WTC11 (cell line): ENCODE measurements around the gene HPN. TPM values are rescaled to one million over a fixed set of nuclear protein-coding genes. Genes with fewer than 3 reads are reported as not detected.

Experiments used
- ATAC-seq: fragments of 200-7000 bp; cut with Tn5 transposase; 2 replicates; pipeline ENCODE4 v1.10.0; 2021; ENCODE audit warnings: mild to moderate bottlenecking, moderate library complexity
- CTCF ChIA-PET: fragments of 300-600 bp; sonication (Branson Sonifier 250); formaldehyde crosslinking; loops from one replicate; lab custom pipeline; 2021; ENCODE audit warnings: antibody characterized with exemption; lab: Charles Lee
- POLR2A ChIA-PET: fragments of 350-600 bp; sonication (Branson Sonifier 250); formaldehyde crosslinking; loops from one replicate; lab custom pipeline; 2021; ENCODE audit warnings: antibody characterized with exemption; lab: Charles Lee
- DNase-seq: peaks from one replicate; pipeline ENCODE4 v3.0.0; 2021; ENCODE audit warnings: low spot score
- H3K27ac Mint-ChIP-seq: 2 replicates; pipeline ENCODE4 v1.8.0; 2021; ENCODE audit warnings: mixed read lengths
- H3K27me3 Mint-ChIP-seq: 2 replicates; pipeline ENCODE4 v1.8.0; 2021; ENCODE audit warnings: low read depth, mild to moderate bottlenecking, moderate library complexity, mixed read lengths
- H3K36me3 Mint-ChIP-seq: 2 replicates; pipeline ENCODE4 v1.8.0; 2021; ENCODE audit warnings: mixed read lengths
- H3K4me1 Mint-ChIP-seq: 2 replicates; pipeline ENCODE4 v1.8.0; 2022; ENCODE audit warnings: mixed read lengths
- H3K4me3 Mint-ChIP-seq: 2 replicates; pipeline ENCODE4 v1.8.0; 2021; ENCODE audit warnings: mild to moderate bottlenecking, moderate library complexity, mixed read lengths
- H3K9me3 Mint-ChIP-seq: 2 replicates; pipeline ENCODE4 v1.8.0; 2021; ENCODE audit warnings: mixed read lengths
- ATF1 ChIP-seq: sonication (generic); formaldehyde crosslinking; IDR thresholded peaks from 2 replicates; pipeline ENCODE4 v1.8.1; 2023; ENCODE audit warnings: mild to moderate bottlenecking, moderate library complexity, missing genetic modification reagents
- CBFB ChIP-seq: sonication (generic); formaldehyde crosslinking; IDR thresholded peaks from 2 replicates; pipeline ENCODE4 v1.8.1; 2022; ENCODE audit warnings: mild to moderate bottlenecking, low read depth, missing genetic modification reagents
- ELF4 ChIP-seq: sonication (generic); formaldehyde crosslinking; IDR thresholded peaks from 2 replicates; pipeline ENCODE4 v1.8.1; 2022; ENCODE audit warnings: low read depth, mild to moderate bottlenecking, moderate library complexity, missing genetic modification reagents
- ETV6 ChIP-seq: sonication (generic); formaldehyde crosslinking; IDR thresholded peaks from 2 replicates; pipeline ENCODE4 v1.8.1; 2022; ENCODE audit warnings: mild to moderate bottlenecking, missing genetic modification reagents
- GABPB1 ChIP-seq: sonication (generic); formaldehyde crosslinking; IDR thresholded peaks from 2 replicates; pipeline ENCODE4 v1.8.1; 2023; ENCODE audit warnings: mild to moderate bottlenecking, missing genetic modification reagents
- IRF2 ChIP-seq: sonication (generic); formaldehyde crosslinking; IDR thresholded peaks from 2 replicates; pipeline ENCODE4 v1.8.0; 2022; ENCODE audit warnings: low read depth, missing genetic modification reagents, borderline replicate concordance
- JAZF1 ChIP-seq: fragments of 250-450 bp; sonication (Bioruptor Pico); IDR thresholded peaks from 2 replicates; pipeline ENCODE4 v1.9.0; 2021; ENCODE audit warnings: moderate library complexity, mild to moderate bottlenecking, inconsistent platforms
- NFYB ChIP-seq: sonication (generic); formaldehyde crosslinking; conservative IDR thresholded peaks from 2 replicates; pipeline ENCODE4 v1.8.0; 2022; ENCODE audit warnings: low read depth, missing genetic modification reagents
- OVOL2 ChIP-seq: fragments of 250-450 bp; sonication (Bioruptor Pico); IDR thresholded peaks from 2 replicates; pipeline ENCODE4 v1.9.0; 2021; ENCODE audit warnings: mild to moderate bottlenecking, borderline replicate concordance
- ZNF121 ChIP-seq: sonication (generic); formaldehyde crosslinking; IDR thresholded peaks from 2 replicates; pipeline ENCODE4 v1.8.0; 2023; ENCODE audit warnings: missing genetic modification reagents
- ZNF317 ChIP-seq: sonication (generic); formaldehyde crosslinking; IDR thresholded peaks from 2 replicates; pipeline ENCODE4 v1.8.1; 2023; ENCODE audit warnings: low read depth, mild to moderate bottlenecking, moderate library complexity, missing genetic modification reagents, borderline replicate concordance
- total RNA-seq: library from RNA; stranded (reverse); gene quantifications from 3 replicates; pipeline ENCODE4 v1.2.3, GENCODE V29; 2021
- TF ChIP-seq, protein P1 (sequence below): sonication (generic); formaldehyde crosslinking; IDR thresholded peaks from 2 replicates; pipeline ENCODE4 v1.8.0; 2022; ENCODE audit warnings: mild to moderate bottlenecking, missing genetic modification reagents
- TF ChIP-seq, protein P2 (sequence below): fragments of 250-450 bp; sonication (Bioruptor Pico); IDR thresholded peaks from 2 replicates; pipeline ENCODE4 v1.8.0; 2021; ENCODE audit warnings: mild to moderate bottlenecking
- TF ChIP-seq, protein P3 (sequence below): sonication (generic); formaldehyde crosslinking; IDR thresholded peaks from 2 replicates; pipeline ENCODE4 v1.8.1; 2023; ENCODE audit warnings: mild to moderate bottlenecking, missing genetic modification reagents, moderate library complexity

The HPN gene
- total RNA-seq, 1 experiment from 2014 or later, result 20.8 TPM

DNA sequence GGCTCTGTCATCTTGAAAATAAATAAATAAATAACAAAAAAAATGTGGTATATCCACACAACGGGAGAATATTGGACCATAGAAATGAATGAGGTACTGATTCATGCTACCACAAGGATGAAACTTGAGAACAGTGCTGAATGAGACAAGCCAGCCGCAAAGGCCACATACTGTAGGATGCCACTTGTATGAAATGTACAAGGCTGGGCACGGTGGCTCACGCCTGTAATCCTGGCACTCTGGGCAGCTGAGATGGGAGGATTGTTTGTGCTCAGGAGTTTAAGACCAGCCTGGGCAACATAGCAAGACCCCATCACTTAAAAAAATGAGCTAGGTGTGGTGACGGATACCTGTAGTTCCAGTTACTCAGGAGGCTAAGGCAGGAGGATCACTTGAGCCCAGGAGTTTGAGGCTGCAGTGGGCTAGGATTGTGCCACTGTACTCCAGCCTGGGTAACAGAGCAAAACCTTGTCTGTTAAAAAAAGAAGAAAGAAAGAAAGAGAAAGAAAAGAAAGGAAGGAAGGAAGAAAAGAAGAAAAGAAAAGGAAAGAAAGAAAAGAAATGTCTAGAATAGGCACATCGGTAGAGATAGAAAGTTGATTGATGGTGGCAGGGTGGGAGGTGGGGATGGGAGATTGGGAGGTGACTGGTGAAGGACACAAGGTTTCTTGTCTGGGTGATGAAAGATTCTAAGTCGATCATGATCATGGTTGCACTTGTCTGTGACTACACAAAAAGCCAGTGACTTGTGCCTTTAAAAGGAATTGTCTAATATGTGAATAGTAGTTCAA is 20.3 kb downstream of the HPN start:
- peaks cover 3% of the 10 kb centered on the region; the same call in 1 of the 2 replicates for H3K36me3 Mint-ChIP-seq
- DNase-seq (no peak), ATAC-seq (no peak)
- H3K4me1 Mint-ChIP-seq, result peaks cover 3% of the 10 kb centered on the region
- CTCF ChIA-PET, result no interaction called here
- TF ChIP-seq, protein P1, sequence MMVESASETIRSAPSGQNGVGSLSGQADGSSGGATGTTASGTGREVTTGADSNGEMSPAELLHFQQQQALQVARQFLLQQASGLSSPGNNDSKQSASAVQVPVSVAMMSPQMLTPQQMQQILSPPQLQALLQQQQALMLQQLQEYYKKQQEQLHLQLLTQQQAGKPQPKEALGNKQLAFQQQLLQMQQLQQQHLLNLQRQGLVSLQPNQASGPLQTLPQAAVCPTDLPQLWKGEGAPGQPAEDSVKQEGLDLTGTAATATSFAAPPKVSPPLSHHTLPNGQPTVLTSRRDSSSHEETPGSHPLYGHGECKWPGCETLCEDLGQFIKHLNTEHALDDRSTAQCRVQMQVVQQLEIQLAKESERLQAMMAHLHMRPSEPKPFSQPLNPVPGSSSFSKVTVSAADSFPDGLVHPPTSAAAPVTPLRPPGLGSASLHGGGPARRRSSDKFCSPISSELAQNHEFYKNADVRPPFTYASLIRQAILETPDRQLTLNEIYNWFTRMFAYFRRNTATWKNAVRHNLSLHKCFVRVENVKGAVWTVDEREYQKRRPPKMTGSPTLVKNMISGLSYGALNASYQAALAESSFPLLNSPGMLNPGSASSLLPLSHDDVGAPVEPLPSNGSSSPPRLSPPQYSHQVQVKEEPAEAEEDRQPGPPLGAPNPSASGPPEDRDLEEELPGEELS (CRISPR knock-in tag), result no peak
- no peak for TF ChIP-seq ETV6 (CRISPR knock-in tag)
- TF ChIP-seq ZNF317 (CRISPR knock-in tag), result no peak
- TF ChIP-seq ZNF121 (CRISPR knock-in tag), result peak; percentile 78
- no peak overlapping the region for H3K27ac Mint-ChIP-seq
- H3K4me3 Mint-ChIP-seq, result no peak overlapping the region
- POLR2A ChIA-PET, result no interaction called here
- H3K27me3 Mint-ChIP-seq, result peaks cover 29% of the 10 kb centered on the region
- peaks cover 4% of the 10 kb centered on the region for H3K9me3 Mint-ChIP-seq

DNA sequence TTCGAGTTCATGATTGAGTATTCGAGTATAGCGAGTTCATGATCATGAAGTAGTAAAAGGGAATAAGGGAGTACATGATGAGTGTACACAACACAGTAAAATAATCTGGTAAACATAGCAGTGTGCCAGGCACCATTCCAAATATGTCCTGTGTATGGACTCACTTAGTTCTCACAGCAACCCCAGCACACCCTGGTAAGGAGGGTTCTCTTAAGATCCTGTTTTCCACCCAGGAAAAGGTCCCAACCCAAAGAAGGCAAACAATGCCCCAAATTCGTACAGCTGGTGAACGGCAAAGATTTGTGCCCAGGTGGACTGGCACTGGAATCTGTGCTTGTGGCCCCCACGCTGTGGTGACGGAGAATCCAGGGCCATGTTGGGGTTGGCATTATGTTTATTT is 21.4 kb downstream of the HPN start:
- Mint-ChIP-seq H3K36me3 (peaks cover 3% of the 10 kb centered on the region; the same call in 1 of the 2 replicates), H3K27ac (no peak overlapping the region), H3K4me3 (no peak overlapping the region), H3K27me3 (peaks cover 29% of the 10 kb centered on the region), H3K4me1 (peaks cover 9% of the 10 kb centered on the region), H3K9me3 (peaks cover 5% of the 10 kb centered on the region)
- TF ChIP-seq ATF1 (CRISPR knock-in tag) (no peak), ELF4 (CRISPR knock-in tag) (no peak)
- DNase-seq (no peak), ATAC-seq (no peak)
- CTCF ChIA-PET, result interaction anchor here (0.7 kb wide), 1 partner anchor 19 kb away, joined by 3 read pairs; no protein-coding TSS in a partner anchor
- POLR2A ChIA-PET, result no interaction called here

DNA sequence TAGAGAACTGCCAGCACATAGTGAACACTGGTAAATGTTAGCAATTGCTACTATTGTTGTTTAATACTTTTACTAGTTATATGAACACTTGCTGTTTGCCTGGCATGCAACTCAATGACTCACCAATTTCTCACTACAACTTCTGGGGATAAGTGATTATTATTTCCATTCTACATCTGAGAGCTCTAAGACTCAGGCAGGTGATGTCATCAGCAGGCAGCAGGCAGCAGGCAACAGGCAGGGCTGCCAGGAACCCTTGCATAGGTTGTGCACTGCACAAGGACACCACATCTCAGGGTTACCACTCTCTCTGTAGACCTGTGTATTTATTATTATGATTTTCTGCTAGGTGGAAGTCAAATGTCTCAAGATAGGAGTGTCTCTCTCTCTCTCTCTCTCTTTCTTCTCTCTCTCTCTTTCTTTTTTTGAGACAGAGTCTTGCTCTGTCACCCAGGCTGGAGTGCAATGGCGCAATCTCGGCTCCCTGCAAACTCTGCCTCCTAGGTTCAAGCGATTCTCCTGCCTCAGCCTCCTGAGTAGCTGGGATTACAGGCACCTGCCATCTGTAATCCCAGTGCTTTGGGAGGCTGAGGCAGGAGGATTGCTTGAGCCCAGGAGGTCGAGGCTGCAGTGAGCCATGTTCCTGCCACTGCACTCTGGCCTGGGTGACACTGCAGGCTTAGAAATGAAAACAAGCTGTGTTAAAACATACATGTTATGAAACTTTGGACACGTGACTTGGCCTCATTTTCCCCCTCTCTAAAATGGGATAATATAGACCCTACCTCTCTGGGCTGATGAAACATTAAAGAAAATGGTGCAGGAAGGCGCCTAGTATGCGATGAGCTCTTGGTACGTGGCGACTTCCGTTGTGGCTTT is 22.7 kb downstream of the HPN start:
- H3K36me3 Mint-ChIP-seq, result peaks cover 3% of the 10 kb centered on the region; the same call in 1 of the 2 replicates
- no peak overlapping the region for H3K27ac Mint-ChIP-seq
- DNase-seq (no peak), ATAC-seq (no peak)
- H3K4me1 Mint-ChIP-seq, result peaks cover 18% of the 10 kb centered on the region
- no peak overlapping the region for H3K4me3 Mint-ChIP-seq
- ChIA-PET POLR2A (interaction anchor here (0.5 kb wide), 1 partner anchor 1054 kb away, joined by 3 read pairs; no protein-coding TSS in a partner anchor), CTCF (interaction anchor here (0.6 to 2.2 kb wide), 5 partner anchors 9 to 1423 kb away, joined by 3 to 9 read pairs (median 4); no protein-coding TSS in a partner anchor)
- H3K27me3 Mint-ChIP-seq, result peaks cover 29% of the 10 kb centered on the region
- peaks cover 5% of the 10 kb centered on the region for H3K9me3 Mint-ChIP-seq
- TF ChIP-seq, protein P1 (CRISPR knock-in tag), result no peak
- 0 out of 2 replicates have a peak, but pooled peaks have one; percentile 21 for TF ChIP-seq GABPB1 (CRISPR knock-in tag)

DNA sequence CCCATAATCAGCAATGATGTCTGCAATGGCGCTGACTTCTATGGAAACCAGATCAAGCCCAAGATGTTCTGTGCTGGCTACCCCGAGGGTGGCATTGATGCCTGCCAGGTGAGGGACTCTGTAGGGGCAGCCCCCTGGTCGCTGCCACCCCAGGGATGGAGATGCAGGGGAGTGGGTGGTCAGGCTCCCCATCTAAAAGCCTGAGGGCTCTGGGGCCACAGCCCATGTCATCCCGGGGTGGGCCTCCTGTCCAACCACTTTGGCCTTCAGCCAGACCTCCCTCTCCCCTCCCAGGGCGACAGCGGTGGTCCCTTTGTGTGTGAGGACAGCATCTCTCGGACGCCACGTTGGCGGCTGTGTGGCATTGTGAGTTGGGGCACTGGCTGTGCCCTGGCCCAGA is 24.1 kb downstream of the HPN start:
- no peak overlapping the region for H3K27ac Mint-ChIP-seq
- no peak overlapping the region for H3K4me3 Mint-ChIP-seq
- ChIA-PET CTCF (interaction anchor here (1.6 to 3.3 kb wide), 4 partner anchors 7 to 21 kb away, joined by 9 to 81 read pairs (median 30); no protein-coding TSS in a partner anchor), POLR2A (no interaction called here)
- DNase-seq, result no peak
- H3K4me1 Mint-ChIP-seq, result peaks cover 26% of the 10 kb centered on the region
- peaks cover 7% of the 10 kb centered on the region for H3K9me3 Mint-ChIP-seq
- H3K27me3 Mint-ChIP-seq, result peaks cover 36% of the 10 kb centered on the region
- H3K36me3 Mint-ChIP-seq, result peaks cover 3% of the 10 kb centered on the region
- ATAC-seq, result no peak
- TF ChIP-seq ATF1 (CRISPR knock-in tag), result no peak
- TF ChIP-seq, protein P2, sequence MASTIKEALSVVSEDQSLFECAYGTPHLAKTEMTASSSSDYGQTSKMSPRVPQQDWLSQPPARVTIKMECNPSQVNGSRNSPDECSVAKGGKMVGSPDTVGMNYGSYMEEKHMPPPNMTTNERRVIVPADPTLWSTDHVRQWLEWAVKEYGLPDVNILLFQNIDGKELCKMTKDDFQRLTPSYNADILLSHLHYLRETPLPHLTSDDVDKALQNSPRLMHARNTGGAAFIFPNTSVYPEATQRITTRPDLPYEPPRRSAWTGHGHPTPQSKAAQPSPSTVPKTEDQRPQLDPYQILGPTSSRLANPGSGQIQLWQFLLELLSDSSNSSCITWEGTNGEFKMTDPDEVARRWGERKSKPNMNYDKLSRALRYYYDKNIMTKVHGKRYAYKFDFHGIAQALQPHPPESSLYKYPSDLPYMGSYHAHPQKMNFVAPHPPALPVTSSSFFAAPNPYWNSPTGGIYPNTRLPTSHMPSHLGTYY (CRISPR knock-in tag), result no peak
- TF ChIP-seq NFYB (CRISPR knock-in tag), result no peak
- TF ChIP-seq, protein P3, sequence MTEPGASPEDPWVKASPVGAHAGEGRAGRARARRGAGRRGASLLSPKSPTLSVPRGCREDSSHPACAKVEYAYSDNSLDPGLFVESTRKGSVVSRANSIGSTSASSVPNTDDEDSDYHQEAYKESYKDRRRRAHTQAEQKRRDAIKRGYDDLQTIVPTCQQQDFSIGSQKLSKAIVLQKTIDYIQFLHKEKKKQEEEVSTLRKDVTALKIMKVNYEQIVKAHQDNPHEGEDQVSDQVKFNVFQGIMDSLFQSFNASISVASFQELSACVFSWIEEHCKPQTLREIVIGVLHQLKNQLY (CRISPR knock-in tag), result no peak
- TF ChIP-seq, protein P1 (CRISPR knock-in tag), result no peak
- no peak for TF ChIP-seq CBFB
- no peak for TF ChIP-seq IRF2
- no peak for TF ChIP-seq JAZF1
- TF ChIP-seq OVOL2 (CRISPR knock-in tag), result no peak
